Skin of body (tissue), 2 donors: ENCODE results near the gene AGO3. TPM values are rescaled to one million over a fixed set of nuclear protein-coding genes. Genes with fewer than 3 reads are reported as not detected.
"Not testable (repeated sequence)": the region's sequence is repeated elsewhere in the genome, so short reads cannot be mapped to it uniquely, and the experiment has no call there.

Source experiments
- DNase-seq: peaks from one replicate; lab custom pipeline; 2025; lab: John Stamatoyannopoulos, UW
- total RNA-seq: library from RNA; depleted of rRNA; stranded (reverse); fragments of >200 nt; gene quantifications from one replicate; pipeline ENCODE4 v1.2.3, GENCODE V29; 2014

AGO3 gene
- total RNA-seq = 17.9 TPM

- peak; percentile 65 for DNase-seq
These were observed at the start of gene AGO3 for GRCh38 chr1:35930593-35931445. Gene AGO3 (plus strand): TSS chr1:35931105. CDS start chr1:35931427, 322 bp downstream.

GRCh38 chr1:35881850-35882273 is 49.0 kb upstream of the AGO3 start:
- DNase-seq = no peak

GRCh38 chr1:35882586-35882944 is 48.3 kb upstream of the AGO3 start:
- no peak for DNase-seq

GRCh38 chr1:35882945-35883634 is 47.8 kb upstream of the AGO3 start, which contains the start of gene AGO1:
Gene AGO1 (plus strand): TSS chr1:35883209. CDS start chr1:35883422, 213 bp downstream.
- peak; percentile 83 for DNase-seq

GRCh38 chr1:35883635-35884101 is 47.2 kb upstream of the AGO3 start:
- no peak for DNase-seq

GRCh38 chr1:35884934-35885333 is 46.0 kb upstream of the AGO3 start:
- DNase-seq = no peak

GRCh38 chr1:35885961-35886558 is 44.8 kb upstream of the AGO3 start:
- no peak for DNase-seq

- DNase-seq = no peak
These were observed 44.1 kb upstream of the AGO3 start for GRCh38 chr1:35886577-35887431.

- no peak for DNase-seq
These were observed 43.4 kb upstream of the AGO3 start for GRCh38 chr1:35887508-35887907.

- no peak for DNase-seq
These were observed 42.6 kb upstream of the AGO3 start for GRCh38 chr1:35888255-35888654.

GRCh38 chr1:35888981-35889380 is 41.9 kb upstream of the AGO3 start:
- not testable (repeated sequence) for DNase-seq

- DNase-seq = no peak
These were observed 37.6 kb upstream of the AGO3 start for GRCh38 chr1:35893051-35893879.

- DNase-seq = no peak
These were observed 36.7 kb upstream of the AGO3 start for GRCh38 chr1:35894183-35894582.

- DNase-seq = no peak
These were observed 36.2 kb upstream of the AGO3 start for GRCh38 chr1:35894656-35895055.

GRCh38 chr1:35899941-35900340 is 31.0 kb upstream of the AGO3 start:
- DNase-seq = no peak

- DNase-seq = no peak
These were observed 29.7 kb upstream of the AGO3 start for GRCh38 chr1:35901235-35901634.

GRCh38 chr1:35902671-35903070 is 28.2 kb upstream of the AGO3 start:
- no peak for DNase-seq

GRCh38 chr1:35914717-35915116 is 16.2 kb upstream of the AGO3 start:
- no peak for DNase-seq

GRCh38 chr1:35915693-35916092 is 15.2 kb upstream of the AGO3 start:
- DNase-seq = no peak

GRCh38 chr1:35923791-35924221 is 7.1 kb upstream of the AGO3 start:
- peak; percentile 84 for DNase-seq
